ENCODE data around the gene MPST. TPM values are rescaled to one million over a fixed set of nuclear protein-coding genes. Genes with fewer than 3 reads are reported as not detected.
A peak's percentile ranks its signal among the peaks of the same experiment; 100 is the strongest.

The MPST gene
- total RNA-seq, 2 experiments from 2014 or later, result 1.7 to 1.8 TPM

DNA sequence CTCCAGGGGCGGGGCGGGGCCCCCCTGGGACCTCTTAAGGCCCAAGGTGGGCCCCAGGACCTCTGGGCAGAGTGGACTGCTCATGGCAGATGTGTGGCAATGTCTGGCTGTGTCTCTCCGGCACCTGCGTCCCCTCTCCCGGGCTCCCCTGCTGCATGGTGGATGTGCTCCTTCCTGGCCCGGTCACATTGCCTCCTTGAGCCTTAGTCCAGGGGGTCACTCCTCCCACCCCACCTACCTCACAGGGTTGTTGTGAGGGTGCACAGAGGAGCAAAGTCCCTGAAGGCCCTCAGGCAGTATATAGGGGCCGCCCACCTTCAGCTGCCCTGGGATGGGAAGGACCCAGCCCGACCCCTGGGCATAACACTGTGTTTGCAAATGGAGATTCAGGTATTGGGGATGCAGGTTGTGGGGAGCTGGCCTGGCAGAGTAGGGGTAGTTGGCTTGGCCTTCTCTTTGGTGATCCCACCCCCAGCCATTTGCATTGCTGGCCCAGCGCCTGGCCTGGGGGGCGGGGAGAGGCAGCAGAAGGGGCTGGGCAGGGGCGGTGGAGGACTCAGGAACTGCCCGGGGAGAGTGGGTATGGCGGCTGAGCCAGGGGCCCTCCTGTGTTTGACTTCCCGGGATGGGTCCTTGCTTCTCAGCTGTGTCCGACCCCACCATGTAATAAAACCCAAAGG, 43.3 kb downstream of the MPST start:
- no peak for ATAC-seq (ENCODE audit: poor library complexity)
- peaks cover 4% of the 10 kb centered on the region for H3K27me3 Mint-ChIP-seq
- H3K4me1 Mint-ChIP-seq (ENCODE audit: low read depth), result peaks cover 6% of the 10 kb centered on the region
- Histone ChIP-seq H3K27ac (ENCODE audit: low read depth in 1 of 2, low read length in 2 of 2) (no peak overlapping the region), H3K9me3 (ENCODE audit: control insufficient read depth in 1 of 2, insufficient read depth in 1 of 2, low read length in 2 of 2) (no peaks in the 10 kb centered on the region), H3K4me1 (ENCODE audit: insufficient read depth, low read length) (peaks cover 21% of the 10 kb centered on the region), H3K36me3 (ENCODE audit: insufficient read depth, low read length) (peaks cover 13% of the 10 kb centered on the region), H3K4me3 (ENCODE audit: low read length) (no peak overlapping the region), H3K27me3 (ENCODE audit: control insufficient read depth in 1 of 2, insufficient read depth in 2 of 2, low read length in 2 of 2) (peaks cover 0 to 2% of the 10 kb centered on the region in 2 experiments)
- TF ChIP-seq, protein P1, sequence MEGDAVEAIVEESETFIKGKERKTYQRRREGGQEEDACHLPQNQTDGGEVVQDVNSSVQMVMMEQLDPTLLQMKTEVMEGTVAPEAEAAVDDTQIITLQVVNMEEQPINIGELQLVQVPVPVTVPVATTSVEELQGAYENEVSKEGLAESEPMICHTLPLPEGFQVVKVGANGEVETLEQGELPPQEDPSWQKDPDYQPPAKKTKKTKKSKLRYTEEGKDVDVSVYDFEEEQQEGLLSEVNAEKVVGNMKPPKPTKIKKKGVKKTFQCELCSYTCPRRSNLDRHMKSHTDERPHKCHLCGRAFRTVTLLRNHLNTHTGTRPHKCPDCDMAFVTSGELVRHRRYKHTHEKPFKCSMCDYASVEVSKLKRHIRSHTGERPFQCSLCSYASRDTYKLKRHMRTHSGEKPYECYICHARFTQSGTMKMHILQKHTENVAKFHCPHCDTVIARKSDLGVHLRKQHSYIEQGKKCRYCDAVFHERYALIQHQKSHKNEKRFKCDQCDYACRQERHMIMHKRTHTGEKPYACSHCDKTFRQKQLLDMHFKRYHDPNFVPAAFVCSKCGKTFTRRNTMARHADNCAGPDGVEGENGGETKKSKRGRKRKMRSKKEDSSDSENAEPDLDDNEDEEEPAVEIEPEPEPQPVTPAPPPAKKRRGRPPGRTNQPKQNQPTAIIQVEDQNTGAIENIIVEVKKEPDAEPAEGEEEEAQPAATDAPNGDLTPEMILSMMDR (IDR thresholded peaks at IDR 0.05), result no peak
- H3K4me3 Mint-ChIP-seq, result no peak overlapping the region
- no peaks in the 10 kb centered on the region for H3K9me3 Mint-ChIP-seq
- peaks cover 6% of the 10 kb centered on the region for H3K36me3 Mint-ChIP-seq (ENCODE audit: low read depth)
- ChIA-PET POLR2A (interaction anchor here (2.0 kb wide), 1 partner anchor 11 kb away, joined by 5 read pairs; the partner anchor contains the start of gene KCTD17), CTCF (no interaction called here)
- intact Hi-C loops (cut with DNase I, micrococcal nuclease), result loop anchor here in 1 of 2 experiments (1.0 kb wide), 1 partner anchor 14 kb away; no protein-coding TSS in a partner anchor
- H3K27ac Mint-ChIP-seq, result no peak overlapping the region
- no peak for DNase-seq

DNA sequence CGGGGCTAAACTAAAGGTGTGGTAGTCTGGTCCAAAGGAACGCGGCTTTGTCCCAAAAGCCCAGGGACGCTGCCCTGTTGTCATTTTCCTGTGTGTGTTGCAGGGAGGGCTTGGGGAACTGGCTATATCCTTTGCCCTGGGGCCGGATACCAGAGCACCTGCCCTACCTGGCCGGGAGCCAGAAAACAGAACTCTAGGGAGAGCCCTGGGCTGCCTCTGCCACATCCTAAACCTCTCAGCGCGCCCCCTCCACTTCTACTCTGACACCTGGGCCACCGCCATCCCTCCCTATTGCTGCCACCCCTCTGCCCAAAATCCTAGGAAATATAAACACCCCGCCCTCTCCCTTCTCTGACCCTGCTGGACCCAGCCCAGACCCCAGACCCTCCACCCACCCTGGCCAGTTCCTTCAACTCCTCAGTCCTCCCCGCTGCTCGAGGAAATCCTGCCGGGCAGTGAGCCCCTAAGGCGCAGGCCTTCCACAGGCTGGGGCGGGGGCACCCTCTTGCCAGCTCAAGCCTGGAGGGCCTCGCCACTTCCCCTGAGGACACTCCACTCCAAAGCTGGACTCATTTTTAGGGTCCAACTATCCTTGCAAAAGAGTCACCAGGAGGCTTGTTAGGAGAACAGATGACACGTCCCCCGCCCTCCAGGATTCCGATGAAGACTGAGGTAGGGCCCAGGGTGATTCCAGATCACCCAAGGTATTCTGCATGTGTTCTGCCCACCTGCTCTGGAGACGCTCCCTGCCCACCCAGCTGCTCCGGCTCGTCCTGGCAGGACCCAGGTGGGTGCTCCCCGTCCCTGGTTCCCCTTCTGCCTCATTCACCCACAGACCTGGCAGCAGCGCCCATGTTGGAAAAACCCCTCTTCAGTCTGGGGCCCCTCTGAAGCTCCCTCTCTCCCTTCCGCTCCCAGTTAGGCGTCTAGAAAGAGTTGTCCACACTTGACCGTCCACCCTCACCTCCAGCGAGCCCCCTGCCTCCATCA, 44.2 kb downstream of the MPST start:
- Histone ChIP-seq H3K4me3 (ENCODE audit: low read length) (no peak overlapping the region), H3K9me3 (ENCODE audit: control insufficient read depth in 1 of 2, insufficient read depth in 1 of 2, low read length in 2 of 2) (no peaks in the 10 kb centered on the region), H3K4me1 (ENCODE audit: insufficient read depth, low read length) (peaks cover 21% of the 10 kb centered on the region), H3K36me3 (ENCODE audit: insufficient read depth, low read length) (peaks cover 8% of the 10 kb centered on the region), H3K27ac (ENCODE audit: low read depth in 1 of 2, low read length in 2 of 2) (no peak overlapping the region), H3K27me3 (ENCODE audit: control insufficient read depth in 1 of 2, insufficient read depth in 2 of 2, low read length in 2 of 2) (peaks cover 0 to 3% of the 10 kb centered on the region in 2 experiments)
- DNase-seq (peak in 4 of 14 experiments; percentile 27 to 38 (median 32)), ATAC-seq (ENCODE audit: poor library complexity) (no peak)
- POLR2A ChIA-PET, result interaction anchor here (2.0 kb wide), 1 partner anchor 12 kb away, joined by 5 read pairs; the partner anchor contains the start of gene KCTD17
- Mint-ChIP-seq H3K9me3 (no peaks in the 10 kb centered on the region), H3K27me3 (peaks cover 10% of the 10 kb centered on the region), H3K4me1 (ENCODE audit: low read depth) (peaks cover 6% of the 10 kb centered on the region), H3K4me3 (no peak overlapping the region), H3K36me3 (ENCODE audit: low read depth) (peaks cover 6% of the 10 kb centered on the region), H3K27ac (no peak overlapping the region)
- intact Hi-C loops (cut with DNase I, micrococcal nuclease), result loop anchor here in 1 of 2 experiments (1.0 kb wide), 1 partner anchor 14 kb away; no protein-coding TSS in a partner anchor
- CTCF ChIA-PET, result no interaction called here
- TF ChIP-seq, protein P1 (IDR thresholded peaks at IDR 0.05), result no peak

DNA sequence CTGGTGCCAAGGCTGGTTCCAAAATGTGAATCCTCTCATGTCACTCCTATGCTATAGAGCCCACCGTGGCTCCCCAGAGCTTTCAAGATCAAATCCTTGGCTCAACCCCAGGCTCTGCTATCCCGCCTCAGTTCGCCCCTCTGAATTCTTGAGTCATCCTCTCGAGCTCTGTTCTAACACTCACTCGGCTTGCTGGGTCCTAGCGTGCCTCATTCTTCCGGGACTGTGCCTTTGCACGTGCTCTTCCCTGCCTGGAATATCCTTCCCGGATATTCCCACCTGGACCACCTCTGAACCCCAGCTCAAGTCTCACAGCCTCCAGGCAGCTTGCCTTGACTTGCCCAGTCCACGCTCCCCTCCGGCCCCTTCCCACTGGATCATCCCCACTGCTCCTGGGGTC, 45.0 kb downstream of the MPST start:
- peaks cover 6% of the 10 kb centered on the region for H3K36me3 ChIP-seq (ENCODE audit: insufficient read depth, low read length)
- Mint-ChIP-seq H3K9me3 (no peaks in the 10 kb centered on the region), H3K27me3 (peaks cover 12% of the 10 kb centered on the region), H3K4me1 (ENCODE audit: low read depth) (peaks cover 6% of the 10 kb centered on the region), H3K27ac (no peak overlapping the region), H3K4me3 (no peak overlapping the region), H3K36me3 (ENCODE audit: low read depth) (peaks cover 6% of the 10 kb centered on the region)
- no peak for DNase-seq
- intact Hi-C loops (cut with DNase I, micrococcal nuclease), result no loop called here
- POLR2A ChIA-PET, result interaction anchor here (2.0 kb wide), 1 partner anchor 13 kb away, joined by 5 read pairs; the partner anchor contains the start of gene KCTD17
- peaks cover 19% of the 10 kb centered on the region for H3K4me1 ChIP-seq (ENCODE audit: insufficient read depth, low read length)
- no peak overlapping the region for H3K4me3 ChIP-seq (ENCODE audit: low read length)
- TF ChIP-seq, protein P1 (IDR thresholded peaks at IDR 0.05), result no peak
- H3K27ac ChIP-seq (ENCODE audit: low read depth in 1 of 2, low read length in 2 of 2), result no peak overlapping the region
- H3K9me3 ChIP-seq (ENCODE audit: control insufficient read depth in 1 of 2, insufficient read depth in 1 of 2, low read length in 2 of 2), result no peaks in the 10 kb centered on the region
- CTCF ChIA-PET, result no interaction called here
- ATAC-seq (ENCODE audit: poor library complexity), result no peak
- H3K27me3 ChIP-seq (ENCODE audit: control insufficient read depth in 1 of 2, insufficient read depth in 2 of 2, low read length in 2 of 2), result peaks cover 4 to 10% of the 10 kb centered on the region in 2 experiments

All from CD4-positive, alpha-beta T cell (primary cell).